Stimulated activated CD8-positive, alpha-beta memory T cell treated with anti-CD3 and anti-CD28 coated beads, Interleukin-12 subunit alpha, Interleukin-12 subunit beta, amount 100 ng/mL, for 1 hour (primary cell): ENCODE measurements around the gene C11orf98.
A peak's percentile ranks its signal among the peaks of the same experiment; 100 is the strongest.
"Not testable (repeated sequence)": the region's sequence is repeated elsewhere in the genome, so short reads cannot be mapped to it uniquely, and the experiment has no call there.

Experiments
- DNase-seq: peaks from one replicate; pipeline ENCODE4 v3.0.0-alpha.2; 2020; ENCODE audit warnings: low read depth

C11orf98 gene

GRCh38 chr11:62650283-62650682 lies 14.7 kb downstream of the C11orf98 start:
- DNase-seq: not testable (repeated sequence)

DNA sequence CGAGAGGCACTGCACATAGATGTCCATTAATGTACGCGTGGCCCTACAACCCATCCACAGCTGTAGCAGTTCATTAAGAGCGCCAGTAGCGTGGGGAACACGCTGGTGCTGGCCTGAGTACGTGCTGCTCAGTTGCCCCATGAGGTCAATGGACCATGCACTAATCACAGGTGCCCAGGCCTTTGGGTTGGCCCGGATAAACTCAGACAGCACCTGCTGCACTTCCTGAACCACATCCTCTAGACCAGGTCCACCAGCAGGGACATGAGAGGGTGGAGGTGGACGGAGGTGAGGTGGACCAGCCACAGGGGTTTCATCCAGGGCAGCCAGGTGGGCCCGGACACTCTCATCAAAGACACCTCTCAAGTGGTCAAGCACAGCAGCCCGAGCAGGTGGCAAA lies 15.5 kb downstream of the C11orf98 start:
- no peak for DNase-seq

- no peak for DNase-seq
Measured at GRCh38 chr11:62648967-62649364, 16.0 kb downstream of the C11orf98 start.

DNA sequence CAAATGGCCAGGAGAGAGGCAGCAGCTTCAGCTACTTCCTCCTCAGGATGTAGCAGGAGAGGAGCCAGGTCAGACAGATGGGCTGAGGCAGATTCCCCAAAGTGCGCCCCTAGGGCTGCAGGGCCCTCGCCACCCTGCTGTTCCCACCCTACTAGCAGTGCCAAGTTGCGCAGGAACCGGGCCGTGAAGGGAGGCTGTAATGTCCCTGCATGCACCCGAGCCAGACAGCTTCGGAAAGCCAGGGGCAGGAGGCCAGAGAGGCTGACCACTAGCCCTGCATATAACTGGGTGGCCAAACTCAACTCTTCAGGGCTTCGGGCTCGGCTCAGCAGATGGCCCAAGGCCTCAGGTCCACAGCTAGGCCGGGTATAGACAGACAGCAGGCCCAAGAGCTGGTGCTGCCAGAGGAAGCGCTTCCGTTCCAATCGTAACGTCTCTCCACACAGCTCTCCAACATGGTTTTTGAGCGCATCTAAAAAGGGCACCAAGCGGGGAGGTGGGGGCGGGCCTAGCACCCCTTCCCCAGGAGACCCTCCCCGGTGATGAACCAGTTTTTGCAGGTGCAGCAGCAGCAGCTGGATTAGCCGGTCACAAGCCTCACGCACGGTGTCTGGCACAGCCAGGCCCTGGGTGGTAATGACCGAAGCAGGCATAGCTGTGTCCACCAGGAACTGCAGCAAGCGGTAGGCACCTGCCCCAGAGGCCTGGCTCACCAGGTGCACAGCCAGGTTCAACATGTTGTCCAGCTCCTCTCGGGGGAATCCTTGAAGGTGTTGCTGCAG lies 16.6 kb downstream of the C11orf98 start:
- DNase-seq: no peak

- no peak for DNase-seq
Measured at GRCh38 chr11:62647609-62648005, 17.4 kb downstream of the C11orf98 start.

DNA sequence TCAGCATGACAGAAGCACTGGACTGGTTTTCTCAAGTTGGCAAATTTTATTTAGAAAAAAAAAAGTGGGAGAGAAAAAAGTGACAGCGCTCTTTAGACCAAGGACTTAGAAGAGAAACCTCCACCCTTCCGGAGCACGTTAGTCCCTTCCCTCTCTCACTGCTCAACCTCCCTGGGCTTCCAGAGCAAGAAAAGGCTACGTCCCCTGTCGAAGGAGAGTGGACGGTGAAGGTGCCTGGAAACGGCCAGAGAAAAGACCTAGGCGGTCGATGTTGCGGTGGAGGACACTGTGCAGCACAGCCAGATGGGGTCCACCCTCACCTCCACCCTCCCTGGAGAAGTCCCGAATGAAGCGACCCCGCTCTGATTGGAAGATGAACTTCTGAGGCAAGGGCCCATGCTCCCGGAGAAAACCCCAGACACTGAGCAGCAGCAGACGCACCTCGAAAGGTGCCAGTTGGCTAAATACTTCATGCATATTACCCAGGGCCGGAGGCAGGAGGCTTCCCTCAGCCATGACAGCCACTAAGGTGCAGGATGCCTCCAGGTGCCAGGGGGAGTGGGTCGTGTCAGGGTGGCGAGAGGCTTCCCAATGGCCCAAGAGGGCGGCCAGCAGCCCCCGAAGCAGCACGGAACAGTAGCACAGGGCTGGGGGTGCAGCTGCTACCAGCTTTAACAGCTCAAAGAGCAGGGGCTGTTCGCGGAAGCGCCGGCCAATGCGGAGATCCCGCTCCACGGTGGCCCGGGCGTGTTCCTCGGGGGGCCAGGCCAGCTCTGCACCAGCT lies 18.0 kb downstream of the C11orf98 start:
- no peak for DNase-seq

DNA sequence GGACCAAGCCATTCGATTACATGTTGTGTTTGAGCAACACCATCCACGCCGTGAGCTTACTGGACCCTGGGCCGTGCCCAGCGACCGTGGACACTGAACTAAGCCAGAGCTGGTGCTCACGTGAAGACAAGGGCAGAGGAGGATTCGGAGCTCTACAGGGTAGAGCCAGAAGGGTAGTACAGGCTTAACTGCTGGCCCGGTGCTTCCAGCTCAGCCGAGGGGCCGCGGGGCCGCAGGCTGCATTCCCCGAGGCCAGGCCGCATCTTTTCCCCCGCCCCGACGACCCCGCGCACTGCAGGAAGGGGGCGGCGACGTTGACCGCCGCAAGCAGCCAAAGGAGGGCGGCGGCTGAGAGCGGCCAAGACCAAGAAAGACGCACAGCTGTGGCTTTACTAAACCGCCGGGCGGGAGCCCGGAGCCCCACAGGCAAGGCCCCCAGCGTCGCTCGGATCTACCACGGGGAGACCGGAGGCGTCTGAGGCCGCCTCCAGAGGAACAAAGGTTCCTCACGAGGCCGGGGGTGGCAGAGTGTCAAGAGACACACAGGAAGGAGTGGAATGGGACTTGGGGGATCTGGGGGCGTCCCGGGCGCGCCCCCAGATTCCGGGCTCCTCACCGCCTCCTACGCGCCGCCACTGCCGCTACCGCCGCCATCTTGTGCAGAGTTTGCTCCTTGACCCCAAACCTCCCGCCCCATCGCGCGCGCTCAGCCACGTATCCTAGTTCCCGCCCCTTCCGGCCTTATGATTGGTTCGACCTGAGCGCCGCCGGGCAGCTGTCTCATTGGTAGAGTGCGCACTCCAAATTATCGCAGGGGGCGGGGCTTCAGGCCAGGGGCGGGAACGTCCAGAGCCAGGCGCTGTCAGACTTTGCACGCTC lies 18.8 kb downstream of the C11orf98 start, which contains the start of gene GANAB:
TSS of gene GANAB (minus strand) at position 668 of the 879 bp plus-strand sequence. CDS start at position 654, 14 bp downstream.
- DNase-seq: peak; percentile 99

GRCh38 chr11:62645671-62645945 lies 19.4 kb downstream of the C11orf98 start:
- DNase-seq: no peak

- no peak for DNase-seq
Measured at GRCh38 chr11:62644220-62644619, 20.8 kb downstream of the C11orf98 start.

DNA sequence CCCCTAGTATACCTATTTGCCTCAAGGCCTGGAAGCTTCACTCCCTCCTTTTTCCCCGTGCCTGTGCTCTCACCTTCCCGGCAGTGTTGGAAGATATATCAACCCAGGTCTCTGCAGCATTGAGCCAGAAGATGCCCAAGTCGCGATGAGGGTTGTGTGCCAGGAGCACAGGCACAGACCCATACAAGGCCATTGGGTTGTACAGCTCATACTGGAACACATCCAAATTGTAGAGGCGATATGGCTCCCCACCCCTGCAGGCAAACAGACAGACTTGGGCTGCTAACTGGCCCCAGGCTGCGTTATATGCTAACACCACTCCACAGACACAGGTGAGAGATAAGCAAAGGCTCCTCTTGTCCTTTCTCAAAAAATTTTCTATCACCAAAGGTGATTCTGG lies 32.5 kb downstream of the C11orf98 start:
- no peak for DNase-seq

DNA sequence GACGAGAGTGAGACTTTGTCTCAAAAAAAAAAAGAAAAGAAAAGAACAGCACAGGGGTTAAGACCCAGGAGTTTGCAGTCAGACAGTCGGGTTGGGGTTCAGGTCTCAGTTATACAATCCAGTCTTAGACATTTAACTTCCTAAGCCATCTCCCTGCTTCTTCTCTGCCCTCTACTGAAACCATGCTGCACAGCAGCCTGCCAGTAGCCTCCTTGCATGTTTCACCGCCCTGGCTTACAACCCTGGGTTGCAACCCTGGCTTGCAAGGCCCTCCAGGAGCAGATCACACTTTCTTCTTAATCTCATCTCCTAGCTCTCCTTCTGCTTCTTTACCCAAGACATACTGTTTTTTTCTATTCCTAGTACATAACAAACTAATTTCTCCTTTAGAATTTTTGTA lies 37.3 kb downstream of the C11orf98 start:
- DNase-seq: no peak

DNA sequence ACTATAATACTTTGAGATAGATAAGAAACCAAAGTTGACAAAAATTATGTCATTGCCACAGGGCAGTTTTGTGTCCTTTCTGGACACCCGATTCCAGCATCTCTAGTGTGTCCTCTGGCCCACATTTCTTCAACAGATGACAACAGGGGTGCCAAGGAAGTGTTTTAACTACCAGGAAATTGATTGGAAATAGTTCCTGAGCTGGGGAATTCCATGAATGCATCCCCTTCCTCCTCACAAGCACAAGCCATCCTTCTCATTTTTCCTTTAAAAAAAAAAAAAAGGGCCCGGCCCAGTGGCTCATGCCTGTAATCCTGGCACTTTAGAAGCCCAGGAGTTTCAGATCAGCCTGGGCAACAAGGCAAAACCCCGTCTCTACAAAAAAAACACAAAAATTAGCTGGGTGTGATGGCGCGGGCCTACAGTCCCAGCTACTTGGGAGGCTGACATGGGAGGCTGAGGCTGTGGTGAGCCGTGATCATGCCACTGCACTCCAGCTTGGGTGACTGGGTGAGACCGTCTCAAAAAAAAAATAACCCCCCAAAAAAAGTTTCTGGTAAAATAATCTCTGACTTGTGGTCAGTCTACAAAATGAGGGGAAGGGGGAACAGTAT lies 42.4 kb downstream of the C11orf98 start:
- no peak for DNase-seq

- DNase-seq: peak; percentile 94
Measured at GRCh38 chr11:62621567-62622470, 43.2 kb downstream of the C11orf98 start, which contains the start of gene B3GAT3. B3GAT3 (minus strand) TSS chr11:62621986; CDS start chr11:62621947, 39 bp downstream.

DNA sequence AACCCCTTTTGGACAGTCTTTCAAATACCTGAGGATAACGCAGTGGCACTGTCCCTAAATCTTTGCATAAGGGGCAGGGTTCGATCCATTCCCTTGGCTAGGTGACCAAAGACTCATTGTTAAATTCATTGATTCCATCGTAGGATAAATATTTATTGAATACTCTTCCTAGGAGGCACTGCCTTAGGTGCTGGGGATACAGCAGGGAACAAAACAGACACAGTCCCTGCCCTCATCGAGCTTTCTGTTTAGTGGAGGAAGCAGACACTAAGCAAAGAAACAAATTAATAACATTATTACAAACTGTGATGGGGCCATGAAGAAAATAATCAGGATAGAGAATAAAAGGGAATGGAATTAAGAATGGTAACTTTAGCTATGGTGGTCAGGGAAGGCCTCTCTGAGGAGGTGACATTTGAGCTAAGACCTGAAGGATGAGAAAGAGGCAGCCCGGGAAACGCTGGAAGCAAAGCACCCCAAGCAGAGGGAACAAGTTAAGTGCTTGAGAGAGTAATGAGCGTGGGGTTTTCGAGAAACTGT lies 43.9 kb downstream of the C11orf98 start:
- DNase-seq: no peak

DNA sequence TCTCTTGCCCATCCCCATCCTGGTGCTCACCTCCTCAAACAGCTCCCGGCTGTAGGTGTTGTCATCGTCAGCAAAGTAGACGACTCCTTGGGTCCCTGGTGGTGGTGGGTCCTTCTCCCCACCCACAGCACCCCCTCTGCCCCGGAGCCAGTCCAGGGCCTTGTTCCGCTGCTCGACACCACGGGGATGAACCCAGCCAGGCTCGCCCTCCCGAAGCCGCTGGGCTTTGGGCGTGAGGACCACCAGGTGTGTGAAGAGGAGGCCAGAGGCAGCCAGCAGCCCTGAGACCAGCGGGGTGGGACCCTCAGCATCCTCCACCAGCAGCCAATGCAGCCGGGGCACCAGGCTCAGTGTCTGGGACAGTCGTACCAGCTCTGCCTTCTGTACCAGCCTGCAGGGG lies 48.1 kb downstream of the C11orf98 start:
- not testable (repeated sequence) for DNase-seq

- no peak for DNase-seq
Measured at GRCh38 chr11:62615521-62615920, 49.5 kb downstream of the C11orf98 start.

GRCh38 chr11:62614275-62614674 lies 50.7 kb downstream of the C11orf98 start:
- no peak for DNase-seq

GRCh38 chr11:62613291-62613778 lies 51.7 kb downstream of the C11orf98 start:
- no peak for DNase-seq
